Measurements from ENCODE around the gene KHSRP.

KHSRP gene

DNA sequence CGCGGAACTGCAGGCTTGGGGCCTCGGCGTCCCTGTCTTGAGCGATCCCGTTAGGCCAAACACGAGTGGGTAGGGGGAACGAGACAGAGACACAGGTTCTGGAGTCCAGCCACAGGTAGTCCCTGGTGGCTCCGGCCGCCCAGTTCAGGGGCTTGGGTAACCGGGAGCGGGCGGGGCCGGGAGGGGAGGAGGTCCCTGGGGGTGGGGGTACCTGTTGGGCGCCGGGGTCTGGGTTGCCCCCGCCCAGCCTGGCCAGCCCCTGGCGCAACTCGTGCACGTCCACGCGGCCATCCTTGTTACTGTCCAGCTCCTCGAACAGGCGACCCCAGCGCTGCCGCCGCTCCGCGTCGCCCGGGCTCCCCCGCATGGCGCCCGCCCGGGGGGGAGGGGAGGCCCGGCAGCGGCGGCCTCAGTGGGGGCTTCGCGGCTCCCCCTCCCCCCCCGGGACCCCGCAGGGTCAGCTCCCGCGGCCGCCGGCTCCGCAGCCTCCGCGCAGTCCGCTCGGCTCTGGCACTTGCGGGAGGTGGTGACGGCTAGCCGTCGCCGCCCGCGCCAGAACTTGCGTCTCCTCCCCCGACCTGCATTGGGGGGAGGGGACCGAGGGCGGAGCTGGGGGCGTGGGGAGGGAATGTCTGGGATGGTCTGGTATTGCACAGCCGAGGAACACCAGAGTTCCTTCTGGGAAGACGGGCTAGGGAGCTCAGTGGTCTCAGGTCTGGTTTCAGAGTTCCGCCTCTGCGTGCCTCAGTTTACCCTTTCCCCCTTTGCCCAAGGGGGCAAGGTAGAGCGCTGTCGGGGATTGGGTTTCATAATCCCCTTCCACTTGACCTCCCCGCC is 34.9 kb upstream of the KHSRP start, which contains the start of gene SLC25A23:
Gene SLC25A23, minus strand, starts transcription at position 531 of the 837 bp plus-strand sequence. Its CDS starts 164 bp downstream, at position 367.
- TF ChIP-seq, protein P1, sequence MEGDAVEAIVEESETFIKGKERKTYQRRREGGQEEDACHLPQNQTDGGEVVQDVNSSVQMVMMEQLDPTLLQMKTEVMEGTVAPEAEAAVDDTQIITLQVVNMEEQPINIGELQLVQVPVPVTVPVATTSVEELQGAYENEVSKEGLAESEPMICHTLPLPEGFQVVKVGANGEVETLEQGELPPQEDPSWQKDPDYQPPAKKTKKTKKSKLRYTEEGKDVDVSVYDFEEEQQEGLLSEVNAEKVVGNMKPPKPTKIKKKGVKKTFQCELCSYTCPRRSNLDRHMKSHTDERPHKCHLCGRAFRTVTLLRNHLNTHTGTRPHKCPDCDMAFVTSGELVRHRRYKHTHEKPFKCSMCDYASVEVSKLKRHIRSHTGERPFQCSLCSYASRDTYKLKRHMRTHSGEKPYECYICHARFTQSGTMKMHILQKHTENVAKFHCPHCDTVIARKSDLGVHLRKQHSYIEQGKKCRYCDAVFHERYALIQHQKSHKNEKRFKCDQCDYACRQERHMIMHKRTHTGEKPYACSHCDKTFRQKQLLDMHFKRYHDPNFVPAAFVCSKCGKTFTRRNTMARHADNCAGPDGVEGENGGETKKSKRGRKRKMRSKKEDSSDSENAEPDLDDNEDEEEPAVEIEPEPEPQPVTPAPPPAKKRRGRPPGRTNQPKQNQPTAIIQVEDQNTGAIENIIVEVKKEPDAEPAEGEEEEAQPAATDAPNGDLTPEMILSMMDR (IDR thresholded peaks at IDR 0.05; ENCODE audit: insufficient read depth, low read length, missing control alignments), result no peak
- ChIA-PET CTCF (no interaction called here), POLR2A (no interaction called here)
- DNase-seq (ENCODE audit: low read depth, low spot score), result no peak
- peak within 1 kb of the TSS; percentile 74 for H3K4me3 ChIP-seq (ENCODE audit: low read depth, low read length)

DNA sequence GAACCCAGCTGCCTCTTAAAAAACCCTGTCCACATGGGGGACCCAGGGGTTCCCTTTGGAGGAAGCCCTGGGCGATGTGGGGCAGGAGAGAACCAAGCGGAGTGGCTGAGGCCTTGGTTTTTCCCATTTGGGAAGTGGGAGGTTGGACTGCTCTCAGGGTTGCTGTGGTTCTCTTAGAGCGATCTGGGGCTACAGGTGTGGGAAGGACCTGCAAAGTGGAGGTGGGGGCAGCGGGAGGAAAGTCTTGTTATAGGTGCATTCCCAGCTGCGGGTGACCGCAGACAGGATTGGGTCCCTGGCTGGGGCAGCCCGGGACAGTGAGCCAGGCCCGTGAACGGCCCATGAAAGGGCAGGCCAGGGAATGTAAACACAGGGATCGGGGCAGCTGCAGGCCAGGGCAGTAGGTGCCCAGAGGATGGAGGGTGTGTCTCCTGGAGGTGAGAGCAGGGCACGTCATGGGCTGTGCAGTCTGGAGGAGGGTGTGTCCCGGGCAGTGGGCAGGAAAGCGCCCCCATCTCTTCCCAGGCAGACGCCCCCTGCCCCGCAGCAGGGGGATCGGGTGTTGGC is 34.2 kb upstream of the KHSRP start:
- ChIA-PET POLR2A (no interaction called here), CTCF (no interaction called here)
- DNase-seq (ENCODE audit: low read depth, low spot score), result no peak
- H3K4me3 ChIP-seq (ENCODE audit: low read depth, low read length), result peak overlapping the region; percentile 74
- TF ChIP-seq, protein P1 (IDR thresholded peaks at IDR 0.05; ENCODE audit: insufficient read depth, low read length, missing control alignments), result no peak

DNA sequence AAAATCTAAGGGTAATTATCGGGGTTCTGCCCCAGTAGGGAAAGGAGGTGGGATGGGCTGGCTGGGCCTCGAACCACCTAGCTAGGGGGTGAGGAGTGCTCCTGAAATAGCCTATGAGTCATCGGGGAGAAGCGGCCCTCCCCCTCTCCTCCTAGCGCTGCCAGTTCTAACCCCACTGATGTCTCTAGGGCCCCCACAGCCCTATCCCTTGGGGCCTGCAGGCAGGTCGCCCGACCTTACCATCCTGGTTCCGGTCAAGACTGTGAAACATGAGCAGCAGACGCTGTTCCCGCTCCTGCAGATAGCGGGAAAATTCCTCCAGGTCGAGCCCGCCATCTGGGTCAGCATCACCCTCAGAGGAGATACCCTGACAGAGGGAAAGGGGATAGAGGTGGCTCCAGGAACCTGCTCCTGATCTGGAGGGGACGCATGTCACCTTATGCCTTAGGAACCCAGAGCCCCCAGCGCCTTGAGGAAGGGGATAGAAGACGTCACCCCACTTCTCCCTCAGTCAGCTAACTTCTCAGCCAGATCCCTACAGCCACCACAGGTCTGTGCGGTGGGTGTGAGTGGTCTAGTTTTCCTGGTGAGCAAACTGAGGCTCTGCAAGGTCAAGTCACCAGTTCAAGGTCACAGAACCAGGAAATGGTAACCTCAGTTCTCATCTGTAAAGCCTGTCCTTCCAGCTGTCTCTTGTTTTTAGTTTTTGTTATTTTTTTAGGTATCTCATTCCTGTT is 33.5 kb upstream of the KHSRP start:
- CTCF ChIA-PET, result no interaction called here
- H3K4me3 ChIP-seq (ENCODE audit: low read depth, low read length), result peak overlapping the region; percentile 2; the same call in 1 of the 2 replicates
- TF ChIP-seq, protein P1 (IDR thresholded peaks at IDR 0.05; ENCODE audit: insufficient read depth, low read length, missing control alignments), result no peak
- POLR2A ChIA-PET, result no interaction called here
- DNase-seq (ENCODE audit: low read depth, low spot score), result no peak

DNA sequence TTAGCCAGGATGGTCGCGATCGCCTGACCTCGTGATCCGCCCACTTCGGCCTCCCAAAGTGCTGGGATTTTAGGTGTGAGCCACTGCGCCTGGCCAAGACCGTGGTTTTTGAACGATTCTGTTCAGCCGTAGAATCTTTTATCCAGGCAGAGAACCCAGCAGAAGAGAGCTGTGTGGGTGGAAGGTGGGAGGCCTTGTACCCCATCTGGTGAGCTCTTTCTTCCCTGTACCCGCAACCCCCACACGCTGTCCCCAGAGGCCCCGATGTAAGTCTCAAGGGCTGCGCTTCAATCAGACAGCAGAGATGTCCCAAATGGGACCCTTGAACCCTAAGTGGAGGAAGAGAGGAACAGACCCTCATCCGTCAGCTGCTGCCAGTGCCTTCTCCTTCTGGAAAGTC is 31.3 kb upstream of the KHSRP start:
- ChIA-PET POLR2A (no interaction called here), CTCF (no interaction called here)
- DNase-seq (ENCODE audit: low read depth, low spot score), result no peak
- no peak overlapping the region for H3K4me3 ChIP-seq (ENCODE audit: low read depth, low read length)
- TF ChIP-seq, protein P1 (IDR thresholded peaks at IDR 0.05; ENCODE audit: insufficient read depth, low read length, missing control alignments), result no peak

DNA sequence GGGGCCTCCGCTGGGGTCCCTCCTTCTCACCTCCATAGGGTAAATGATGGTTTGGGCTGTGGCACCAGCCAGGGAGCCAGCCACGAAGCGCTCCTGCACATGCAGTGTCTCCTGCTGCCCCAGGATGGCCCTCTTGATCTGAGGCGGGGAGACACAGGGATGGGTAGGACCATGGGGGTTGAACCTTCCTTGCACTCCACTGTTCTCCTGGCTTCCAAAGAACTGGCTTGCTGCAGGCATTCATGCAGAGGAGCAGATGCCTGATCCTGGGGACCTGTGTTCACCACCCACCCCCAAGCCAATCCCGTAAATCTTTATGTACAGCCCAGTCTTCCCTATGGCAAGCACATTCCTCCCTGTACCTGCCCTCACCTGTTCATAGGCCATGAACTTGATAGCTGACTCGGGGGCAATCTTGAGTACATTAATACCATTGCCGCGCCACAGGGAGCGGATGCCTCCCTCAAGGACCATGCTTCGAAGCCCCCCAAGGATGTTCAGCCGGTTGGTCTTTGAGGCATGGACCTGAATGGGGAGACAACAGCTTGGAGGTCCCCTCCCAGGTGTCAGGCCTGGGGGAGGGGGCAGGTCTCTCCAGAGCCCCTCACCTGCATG is 29.4 kb upstream of the KHSRP start:
- H3K4me3 ChIP-seq (ENCODE audit: low read depth, low read length), result no peak overlapping the region
- DNase-seq (ENCODE audit: low read depth, low spot score), result no peak
- POLR2A ChIA-PET, result no interaction called here
- CTCF ChIA-PET, result no interaction called here
- TF ChIP-seq, protein P1 (IDR thresholded peaks at IDR 0.05; ENCODE audit: insufficient read depth, low read length, missing control alignments), result no peak

DNA sequence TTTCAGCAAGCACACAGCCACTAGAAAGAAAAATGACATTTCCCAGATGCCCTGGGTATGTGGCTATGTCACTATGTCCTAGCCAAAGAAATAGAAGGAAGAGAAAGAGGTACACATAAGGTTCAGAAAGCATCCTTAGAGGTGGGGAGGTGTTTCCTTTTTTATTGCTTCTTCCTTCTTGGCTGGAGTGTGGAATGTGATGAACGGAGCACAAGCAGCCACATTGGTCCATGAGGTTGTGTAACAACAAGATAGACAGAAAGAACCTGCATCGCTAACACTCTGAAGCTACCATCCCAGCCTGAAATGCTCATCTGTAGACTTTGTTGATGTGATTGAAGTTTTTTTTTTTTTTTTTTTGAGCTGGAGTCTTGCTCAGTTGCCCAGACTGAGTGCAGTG is 28.3 kb upstream of the KHSRP start:
- no peak for DNase-seq (ENCODE audit: low read depth, low spot score)
- ChIA-PET CTCF (no interaction called here), POLR2A (no interaction called here)
- no peak overlapping the region for H3K4me3 ChIP-seq (ENCODE audit: low read depth, low read length)
- TF ChIP-seq, protein P1 (IDR thresholded peaks at IDR 0.05; ENCODE audit: insufficient read depth, low read length, missing control alignments), result no peak
